Astrocyte of the cerebellum (primary cell): ENCODE results near the gene RNASEH1.
"Not testable (repeated sequence)": the region's sequence is repeated elsewhere in the genome, so short reads cannot be mapped to it uniquely, and the experiment has no call there.

Source experiments
- DNase-seq: peaks from one replicate; pipeline ENCODE4 v3.0.0-alpha.2; 2011; ENCODE audit warnings: low read depth
- H3K4me3 ChIP-seq: 2 replicates; pipeline ENCODE4 v1.5.1; 2011; ENCODE audit warnings: mild to moderate bottlenecking, low read depth, low read length, moderate library complexity
- in situ Hi-C: cut with HindIII; loops from 2 replicates; pipeline ENCODE4 v1.10.0; 2017; ENCODE audit warnings: low sequenced_read_pairs
- TF ChIP-seq, protein P1 (sequence below): IDR thresholded peaks from 2 replicates; pipeline ENCODE4 v1.5.1; 2012; ENCODE audit warnings: low read length, low read depth, moderate library complexity, mild to moderate bottlenecking; ENCODE audit errors: missing control alignments

RNASEH1 gene

GRCh38 chr2:3574155-3574554 lies 16.0 kb upstream of the RNASEH1 start:
- TF ChIP-seq, protein P1, sequence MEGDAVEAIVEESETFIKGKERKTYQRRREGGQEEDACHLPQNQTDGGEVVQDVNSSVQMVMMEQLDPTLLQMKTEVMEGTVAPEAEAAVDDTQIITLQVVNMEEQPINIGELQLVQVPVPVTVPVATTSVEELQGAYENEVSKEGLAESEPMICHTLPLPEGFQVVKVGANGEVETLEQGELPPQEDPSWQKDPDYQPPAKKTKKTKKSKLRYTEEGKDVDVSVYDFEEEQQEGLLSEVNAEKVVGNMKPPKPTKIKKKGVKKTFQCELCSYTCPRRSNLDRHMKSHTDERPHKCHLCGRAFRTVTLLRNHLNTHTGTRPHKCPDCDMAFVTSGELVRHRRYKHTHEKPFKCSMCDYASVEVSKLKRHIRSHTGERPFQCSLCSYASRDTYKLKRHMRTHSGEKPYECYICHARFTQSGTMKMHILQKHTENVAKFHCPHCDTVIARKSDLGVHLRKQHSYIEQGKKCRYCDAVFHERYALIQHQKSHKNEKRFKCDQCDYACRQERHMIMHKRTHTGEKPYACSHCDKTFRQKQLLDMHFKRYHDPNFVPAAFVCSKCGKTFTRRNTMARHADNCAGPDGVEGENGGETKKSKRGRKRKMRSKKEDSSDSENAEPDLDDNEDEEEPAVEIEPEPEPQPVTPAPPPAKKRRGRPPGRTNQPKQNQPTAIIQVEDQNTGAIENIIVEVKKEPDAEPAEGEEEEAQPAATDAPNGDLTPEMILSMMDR, result no peak
- no peak for DNase-seq
- in situ Hi-C loops, result no loop called here
- no peak overlapping the region for H3K4me3 ChIP-seq

DNA sequence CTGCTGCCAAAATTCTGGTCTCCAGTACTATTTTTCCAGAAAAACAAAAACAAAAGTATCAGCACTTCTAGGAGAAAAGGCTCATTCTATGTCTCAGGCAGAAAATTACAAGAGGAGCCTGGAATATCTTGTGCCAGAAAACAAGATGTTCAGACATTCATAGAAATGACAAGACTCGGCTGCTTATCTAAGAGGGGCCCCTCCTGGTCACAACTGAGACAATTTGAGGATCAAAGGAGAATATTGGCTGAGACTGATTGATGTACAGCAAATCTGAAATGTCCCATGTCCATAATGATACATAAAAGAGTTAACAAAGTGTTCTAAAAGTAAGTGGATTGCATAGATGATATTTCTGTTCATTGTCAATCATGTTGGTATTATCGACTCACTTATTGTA lies 14.5 kb upstream of the RNASEH1 start:
- DNase-seq, result no peak
- no peak overlapping the region for H3K4me3 ChIP-seq
- TF ChIP-seq, protein P1, result no peak
- in situ Hi-C loops, result no loop called here

DNA sequence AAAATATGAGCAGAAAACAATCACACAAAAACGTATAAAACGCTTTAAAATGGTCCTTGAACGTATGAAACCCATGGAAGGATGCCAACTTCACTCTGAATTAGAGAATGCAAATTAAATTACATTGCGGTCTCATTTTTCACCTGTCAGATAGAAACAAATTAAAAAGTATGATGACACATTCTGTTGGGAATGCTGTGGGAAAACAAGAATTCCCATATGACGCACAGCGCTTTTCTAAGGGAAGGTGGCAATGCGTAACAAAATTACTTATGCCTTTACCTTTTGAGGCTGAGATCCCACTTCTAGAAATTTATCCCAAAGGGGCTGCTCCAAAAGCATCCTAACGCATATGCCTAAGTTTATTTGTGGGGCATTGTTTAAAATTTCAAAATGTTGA lies 13.2 kb upstream of the RNASEH1 start:
- TF ChIP-seq, protein P1, result no peak
- in situ Hi-C loops, result no loop called here
- H3K4me3 ChIP-seq, result no peak overlapping the region
- peak; percentile 93 for DNase-seq

GRCh38 chr2:3569656-3570055 lies 11.5 kb upstream of the RNASEH1 start:
- DNase-seq, in situ Hi-C loops, H3K4me3 ChIP-seq: not testable (repeated sequence)

DNA sequence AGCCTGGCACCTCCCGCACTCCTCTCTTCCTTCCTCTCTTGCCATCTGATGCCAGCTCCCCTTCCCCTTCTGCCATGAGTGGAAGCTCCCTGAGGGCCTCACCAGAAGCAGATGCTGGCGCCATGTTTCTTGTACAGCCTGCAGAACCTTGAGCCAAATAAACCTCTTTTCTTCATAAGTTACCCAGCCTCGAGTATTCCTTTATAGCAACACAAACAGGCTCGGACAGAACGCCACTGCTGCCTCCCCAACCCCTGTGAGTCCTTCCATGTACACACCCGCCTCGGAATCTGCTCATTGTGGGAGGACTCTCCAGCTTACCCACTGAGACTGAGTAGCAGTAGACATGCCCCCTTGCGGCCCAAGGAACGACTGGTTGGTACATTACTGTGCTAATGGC lies 8.7 kb upstream of the RNASEH1 start:
- no peak for DNase-seq
- H3K4me3 ChIP-seq, result no peak overlapping the region
- TF ChIP-seq, protein P1, result no peak
- in situ Hi-C loops, result no loop called here

- no peak overlapping the region for H3K4me3 ChIP-seq
- TF ChIP-seq, protein P1, result no peak
- in situ Hi-C loops, result no loop called here
- no peak for DNase-seq
Observed at GRCh38 chr2:3565117-3565516, 7.0 kb upstream of the RNASEH1 start.

- H3K4me3 ChIP-seq, result no peak overlapping the region
- no peak for DNase-seq
- in situ Hi-C loops, result no loop called here
- TF ChIP-seq, protein P1, result no peak
Observed at GRCh38 chr2:3563521-3563976, 5.4 kb upstream of the RNASEH1 start.
